Vagina (tissue), 2 donors: ENCODE results near the gene LAMC3.

Experiments
- CTCF ChIP-seq, 3 experiments: fragments of 450-650 bp in 2 of 3; fragments of 200-600 bp in 1 of 3; sonication (generic) in 1 of 3; IDR thresholded peaks; one replicate each; pipeline ENCODE4 v1.5.1; 2017 to 2019; ENCODE audit warnings: antibody characterized with exemption in 3 of 3, mild to moderate bottlenecking in 2 of 3, moderate library complexity in 2 of 3
- POLR2A ChIP-seq, 2 donors: fragments of 450-650 bp; IDR thresholded peaks; one replicate each; pipeline ENCODE4 v1.6.1; 2017; ENCODE audit warnings: antibody characterized with exemption in 2 of 2, mild to moderate bottlenecking in 2 of 2, moderate library complexity in 2 of 2

DNA sequence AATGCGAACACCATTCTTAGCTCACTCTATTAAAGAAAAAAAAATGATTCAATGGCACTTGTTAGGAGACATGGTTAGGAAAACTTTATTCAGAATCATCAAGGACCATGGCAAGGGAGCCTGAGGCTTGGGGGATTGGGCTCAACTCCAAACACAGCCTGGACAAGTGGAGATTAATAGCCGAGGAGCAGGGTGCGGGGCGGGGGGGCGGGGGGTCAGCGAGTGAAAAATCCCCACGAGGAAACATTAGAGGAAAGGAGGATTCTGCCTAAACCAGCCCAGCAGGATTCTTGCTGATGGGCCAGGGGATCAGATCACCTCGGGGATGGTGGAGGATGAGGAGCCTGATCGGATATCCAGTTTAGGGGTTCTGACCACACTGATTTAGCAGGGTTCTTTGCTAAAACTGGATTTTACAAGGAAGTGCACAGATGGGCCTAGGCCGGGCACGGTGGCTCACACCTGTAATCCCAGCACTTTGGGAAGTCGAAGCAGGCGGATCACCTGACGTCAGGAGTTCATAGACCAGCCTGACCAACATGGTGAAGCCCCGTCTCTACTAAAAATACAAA, 45.6 kb upstream of the LAMC3 start:
- no peak for TF ChIP-seq CTCF (IDR thresholded peaks at IDR 0.05)
- TF ChIP-seq POLR2A (IDR thresholded peaks at IDR 0.05), result no peak
